ENCODE data around the gene SEC62. TPM values are rescaled to one million over a fixed set of nuclear protein-coding genes. Genes with fewer than 3 reads are reported as not detected.

Gene SEC62
- total RNA-seq, result 56.0 TPM

GRCh38 chr3:169966428-169966950, at the start of gene SEC62:
Gene SEC62 (plus strand): TSS chr3:169966807. CDS start chr3:169966823, 16 bp downstream.

DNA sequence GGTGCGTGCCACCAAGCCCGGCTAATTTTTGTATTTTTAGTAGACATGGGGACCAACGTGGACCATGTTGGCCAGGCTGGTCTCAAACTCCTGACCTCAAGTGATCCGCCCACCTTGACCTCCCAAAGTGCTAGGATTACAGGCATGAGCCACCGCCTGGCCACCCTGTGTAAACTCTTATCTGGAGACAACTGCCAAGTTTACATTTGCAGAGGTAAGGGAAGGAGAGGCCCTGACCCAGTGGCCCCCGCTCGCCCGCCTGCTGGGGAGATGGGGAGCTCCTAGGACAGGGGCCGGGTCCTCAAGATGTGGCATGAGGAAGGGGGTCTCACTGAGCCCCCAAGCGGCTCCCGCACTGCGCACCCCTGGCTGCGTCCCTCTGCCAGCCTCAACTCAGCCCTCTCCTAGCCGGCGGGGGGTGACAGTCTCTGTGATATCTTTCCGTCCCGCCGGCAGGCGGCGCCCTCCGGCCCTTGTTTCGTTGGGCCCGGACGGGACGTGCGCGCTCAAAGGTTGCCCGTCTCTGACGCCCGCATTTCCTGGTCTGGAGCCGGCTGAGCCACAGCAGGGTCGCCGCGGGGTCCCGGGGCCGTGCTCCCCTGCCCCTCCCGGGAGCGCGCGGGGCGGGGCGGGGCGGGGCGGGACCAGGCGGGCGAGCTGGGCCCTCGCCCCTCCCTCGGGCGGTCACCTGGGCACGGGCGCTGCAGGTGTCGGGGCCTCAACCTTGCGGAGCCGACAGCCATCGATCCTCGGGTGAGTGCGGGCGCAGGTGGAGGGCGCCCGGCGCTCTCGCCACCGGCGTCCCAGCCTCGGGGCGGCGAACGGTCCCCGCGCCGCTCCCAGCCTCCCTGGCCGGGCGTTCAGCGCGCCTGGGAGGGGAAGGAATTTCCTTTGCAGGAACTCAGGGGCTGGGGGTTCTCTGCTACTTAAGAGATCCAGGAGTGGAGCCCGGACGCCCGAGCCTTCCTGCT, 71.1 kb downstream of the SEC62 start, which contains the start of gene GPR160:
Gene GPR160 (plus strand): TSS at position 533 of the 971 bp plus-strand sequence. CDS start 45,978 bp downstream, outside the sequence.

Other genes with a start within 250 kb of the SEC62 start
- 608 TPM for gene TERC, start 201.7 kb upstream of the SEC62 start, total RNA-seq
- 3.0 TPM for gene ACTRT3, start 197.2 kb upstream of the SEC62 start, total RNA-seq
- gene MYNN, start 193.4 kb upstream of the SEC62 start, total RNA-seq, result 16.8 TPM
- 0.35 TPM for gene LRRIQ4, start 153.9 kb upstream of the SEC62 start, total RNA-seq
- 8.3 TPM for gene LRRC34, start 153.9 kb upstream of the SEC62 start, total RNA-seq
- gene LRRC31, start 96.9 kb upstream of the SEC62 start, total RNA-seq, result not detected
- gene SAMD7, start 55.2 kb upstream of the SEC62 start, total RNA-seq, result 0.18 TPM
- 25.9 TPM for gene GPR160, start 71.2 kb downstream of the SEC62 start, total RNA-seq
- gene PHC3, start 214.9 kb downstream of the SEC62 start, total RNA-seq, result 70.4 TPM

Measured in metanephros (tissue), 1 donor.